ENCODE measurements around the gene TNIP3.

TNIP3 gene

GRCh38 chr4:121139533-121140222 lies 24.4 kb downstream of the TNIP3 start:
- Mint-ChIP-seq H3K36me3 (ENCODE audit: low read depth) (no peaks in the 10 kb centered on the region), H3K9me3 (no peaks in the 10 kb centered on the region), H3K4me3 (no peak overlapping the region), H3K27ac (peak overlapping the region in 1 of 3 experiments; percentile 16), H3K27me3 (ENCODE audit: low read depth) (peaks cover 3% of the 10 kb centered on the region), H3K4me1 (peaks cover 4% of the 10 kb centered on the region)
- no peak for TF ChIP-seq CTCF (IDR thresholded peaks at IDR 0.05; ENCODE audit: unreplicated experiment in 3 of 3)

- peaks cover 4% of the 10 kb centered on the region for H3K4me1 Mint-ChIP-seq
- H3K27ac Mint-ChIP-seq = no peak overlapping the region
- H3K4me3 Mint-ChIP-seq = no peak overlapping the region
Observed at GRCh38 chr4:121138039-121138825, 25.9 kb downstream of the TNIP3 start.

GRCh38 chr4:121130326-121130660 lies 33.8 kb downstream of the TNIP3 start:
- H3K9me3 Mint-ChIP-seq = no peaks in the 10 kb centered on the region

More at GRCh38 chr4:121138039-121138825, 25.9 kb downstream of the TNIP3 start:
- no peaks in the 10 kb centered on the region for H3K9me3 Mint-ChIP-seq
- no peak for TF ChIP-seq CTCF (IDR thresholded peaks at IDR 0.05; ENCODE audit: unreplicated experiment in 3 of 3)
- peaks cover 4% of the 10 kb centered on the region for H3K27me3 Mint-ChIP-seq (ENCODE audit: low read depth)
- H3K36me3 Mint-ChIP-seq (ENCODE audit: low read depth) = no peaks in the 10 kb centered on the region

GRCh38 chr4:121129606-121130325 lies 34.4 kb downstream of the TNIP3 start:
- Mint-ChIP-seq H3K27ac (no peak overlapping the region), H3K4me1 (no peaks in the 10 kb centered on the region), H3K36me3 (ENCODE audit: low read depth) (no peaks in the 10 kb centered on the region), H3K9me3 (no peaks in the 10 kb centered on the region), H3K27me3 (ENCODE audit: low read depth) (peaks cover 2% of the 10 kb centered on the region), H3K4me3 (no peak overlapping the region)
- TF ChIP-seq CTCF (IDR thresholded peaks at IDR 0.05; ENCODE audit: unreplicated experiment in 3 of 3) = no peak

More at GRCh38 chr4:121130326-121130660, 33.8 kb downstream of the TNIP3 start:
- Mint-ChIP-seq H3K4me3 (no peak overlapping the region), H3K27ac (no peak overlapping the region), H3K27me3 (ENCODE audit: low read depth) (peaks cover 4% of the 10 kb centered on the region), H3K4me1 (no peaks in the 10 kb centered on the region), H3K36me3 (ENCODE audit: low read depth) (no peaks in the 10 kb centered on the region)
- no peak for TF ChIP-seq CTCF (IDR thresholded peaks at IDR 0.05; ENCODE audit: unreplicated experiment in 3 of 3)

- Mint-ChIP-seq H3K27me3 (ENCODE audit: low read depth) (no peaks in the 10 kb centered on the region), H3K9me3 (no peaks in the 10 kb centered on the region), H3K4me3 (no peak overlapping the region), H3K36me3 (ENCODE audit: low read depth) (no peaks in the 10 kb centered on the region), H3K4me1 (no peaks in the 10 kb centered on the region), H3K27ac (no peak overlapping the region)
- TF ChIP-seq CTCF (IDR thresholded peaks at IDR 0.05; ENCODE audit: unreplicated experiment in 3 of 3) = no peak
Observed at GRCh38 chr4:121127100-121127499, 37.0 kb downstream of the TNIP3 start.
